ENCODE data around the gene TMEM221.

DNA sequence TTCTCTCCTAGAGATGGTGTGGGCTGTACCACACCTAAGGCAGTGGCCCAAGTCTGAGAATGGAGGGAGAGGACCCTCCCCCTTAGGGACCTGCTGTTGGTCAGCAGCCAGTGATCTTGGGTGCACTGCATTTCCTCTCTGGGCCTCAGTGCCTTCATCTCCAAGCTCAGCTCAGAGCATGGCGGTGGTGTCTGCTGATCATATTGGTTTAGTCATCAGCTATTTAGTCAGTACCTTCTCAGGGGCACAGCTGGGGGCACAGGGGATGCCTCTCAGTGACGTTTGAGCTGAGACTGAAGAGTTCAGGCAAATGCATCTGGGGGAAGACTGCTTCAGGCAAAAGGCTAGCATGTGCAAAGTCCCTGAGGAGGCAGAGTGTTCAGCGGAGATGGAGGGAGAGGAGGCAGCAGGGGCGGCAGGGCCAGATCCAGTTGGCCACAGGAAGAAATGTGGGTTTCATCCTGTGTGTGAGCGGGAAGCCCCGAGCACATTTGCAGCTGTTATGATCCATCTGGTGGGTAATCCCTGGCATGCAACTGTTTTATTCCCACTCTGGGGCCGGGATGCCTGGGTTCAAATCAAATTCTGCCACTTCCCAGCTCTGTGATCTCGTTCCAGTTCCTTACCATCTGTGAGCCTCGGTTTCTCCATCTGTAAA lies 47.3 kb upstream of the TMEM221 start:
- no peak for TF ChIP-seq POLR2A (IDR thresholded peaks at IDR 0.05)
- TF ChIP-seq POLR2AphosphoS5 (IDR thresholded peaks at IDR 0.05) = no peak

Measured in suprapubic skin (tissue), 4 donors.